Measurements from ENCODE around the gene IQSEC3. TPM values are rescaled to one million over a fixed set of nuclear protein-coding genes. Genes with fewer than 3 reads are reported as not detected.

Gene IQSEC3
- total RNA-seq, 1 donor, result 0.36 TPM

- Histone ChIP-seq H3K4me1 (ENCODE audit: insufficient read depth, low read length) (no peaks in the 10 kb centered on the region), H3K27me3 (ENCODE audit: insufficient read depth, low read length) (peaks cover 56% of the 10 kb centered on the region)
Measured at GRCh38 chr12:78981-79380, 12.4 kb downstream of the IQSEC3 start.

GRCh38 chr12:80681-81190 is 14.2 kb downstream of the IQSEC3 start:
- Histone ChIP-seq H3K36me3 (ENCODE audit: insufficient read depth, low read length) (no peaks in the 10 kb centered on the region), H3K4me3 (ENCODE audit: insufficient read depth, low read length) (no peak overlapping the region), H3K27me3 (ENCODE audit: insufficient read depth, low read length) (peaks cover 66% of the 10 kb centered on the region), H2AFZ (ENCODE audit: low read length) (no peak overlapping the region), H3K79me2 (ENCODE audit: insufficient read depth, low read length) (no peaks in the 10 kb centered on the region), H4K20me1 (ENCODE audit: insufficient read depth, low read length) (no peaks in the 10 kb centered on the region), H3K4me2 (ENCODE audit: insufficient read depth, low read length) (no peak overlapping the region), H3K9me3 (ENCODE audit: low read depth, low read length) (no peaks in the 10 kb centered on the region), H3K27ac (ENCODE audit: low read depth, low read length) (no peak overlapping the region), H3K4me1 (ENCODE audit: insufficient read depth, low read length) (no peaks in the 10 kb centered on the region)
- no peak for DNase-seq (ENCODE audit: insufficient read length, low spot score, missing footprints)
- no peak for TF ChIP-seq CTCF (IDR thresholded peaks at IDR 0.05; ENCODE audit: extremely low read depth, low read depth, low read length)

More at GRCh38 chr12:78981-79380, 12.4 kb downstream of the IQSEC3 start:
- TF ChIP-seq CTCF (IDR thresholded peaks at IDR 0.05; ENCODE audit: extremely low read depth, low read depth, low read length), result no peak
- no peaks in the 10 kb centered on the region for H3K36me3 ChIP-seq (ENCODE audit: insufficient read depth, low read length)
- H3K9me3 ChIP-seq (ENCODE audit: low read depth, low read length), result no peaks in the 10 kb centered on the region
- H3K79me2 ChIP-seq (ENCODE audit: insufficient read depth, low read length), result no peaks in the 10 kb centered on the region
- no peak overlapping the region for H3K4me3 ChIP-seq (ENCODE audit: insufficient read depth, low read length)
- no peaks in the 10 kb centered on the region for H4K20me1 ChIP-seq (ENCODE audit: insufficient read depth, low read length)
- no peak for DNase-seq (ENCODE audit: insufficient read length, low spot score, missing footprints)
- no peak overlapping the region for H2AFZ ChIP-seq (ENCODE audit: low read length)
- H3K4me2 ChIP-seq (ENCODE audit: insufficient read depth, low read length), result no peak overlapping the region
- H3K27ac ChIP-seq (ENCODE audit: low read depth, low read length), result no peak overlapping the region

- no peak for TF ChIP-seq CTCF (IDR thresholded peaks at IDR 0.05; ENCODE audit: extremely low read depth, low read depth, low read length)
- H3K27me3 ChIP-seq (ENCODE audit: insufficient read depth, low read length), result peaks cover 75% of the 10 kb centered on the region
- no peak overlapping the region for H3K27ac ChIP-seq (ENCODE audit: low read depth, low read length)
- no peaks in the 10 kb centered on the region for H3K79me2 ChIP-seq (ENCODE audit: insufficient read depth, low read length)
- no peak for DNase-seq (ENCODE audit: insufficient read length, low spot score, missing footprints)
- no peaks in the 10 kb centered on the region for H3K4me1 ChIP-seq (ENCODE audit: insufficient read depth, low read length)
- H2AFZ ChIP-seq (ENCODE audit: low read length), result no peak overlapping the region
- no peak overlapping the region for H3K4me3 ChIP-seq (ENCODE audit: insufficient read depth, low read length)
- H3K9me3 ChIP-seq (ENCODE audit: low read depth, low read length), result no peaks in the 10 kb centered on the region
- no peaks in the 10 kb centered on the region for H4K20me1 ChIP-seq (ENCODE audit: insufficient read depth, low read length)
- no peak overlapping the region for H3K4me2 ChIP-seq (ENCODE audit: insufficient read depth, low read length)
- no peaks in the 10 kb centered on the region for H3K36me3 ChIP-seq (ENCODE audit: insufficient read depth, low read length)
Measured at GRCh38 chr12:82740-83139, 16.2 kb downstream of the IQSEC3 start.

GRCh38 chr12:84056-84455 is 17.5 kb downstream of the IQSEC3 start:
- no peak for DNase-seq (ENCODE audit: insufficient read length, low spot score, missing footprints)
- TF ChIP-seq CTCF (IDR thresholded peaks at IDR 0.05; ENCODE audit: extremely low read depth, low read depth, low read length), result no peak
- peaks cover 78% of the 10 kb centered on the region for H3K27me3 ChIP-seq (ENCODE audit: insufficient read depth, low read length)

More at GRCh38 chr12:84056-84455, 17.5 kb downstream of the IQSEC3 start:
- no peak overlapping the region for H2AFZ ChIP-seq (ENCODE audit: low read length)
- no peak overlapping the region for H3K27ac ChIP-seq (ENCODE audit: low read depth, low read length)
- no peak overlapping the region for H3K4me2 ChIP-seq (ENCODE audit: insufficient read depth, low read length)
- no peaks in the 10 kb centered on the region for H3K79me2 ChIP-seq (ENCODE audit: insufficient read depth, low read length)
- H3K4me3 ChIP-seq (ENCODE audit: insufficient read depth, low read length), result no peak overlapping the region
- no peaks in the 10 kb centered on the region for H4K20me1 ChIP-seq (ENCODE audit: insufficient read depth, low read length)
- H3K4me1 ChIP-seq (ENCODE audit: insufficient read depth, low read length), result no peaks in the 10 kb centered on the region
- no peaks in the 10 kb centered on the region for H3K36me3 ChIP-seq (ENCODE audit: insufficient read depth, low read length)
- no peaks in the 10 kb centered on the region for H3K9me3 ChIP-seq (ENCODE audit: low read depth, low read length)

All from osteoblast (primary cell).